ENCODE measurements around the gene BEX3. TPM values are rescaled to one million over a fixed set of nuclear protein-coding genes. Genes with fewer than 3 reads are reported as not detected.

Gene BEX3
- total RNA-seq, 1 experiment from 2014 or later = 263 TPM

- TF ChIP-seq STAT6 (CRISPR knock-in tag; conservative IDR thresholded peaks at IDR 0.05; ENCODE audit: low read depth) (no peak), FOXP1 (CRISPR knock-in tag; IDR thresholded peaks at IDR 0.05; ENCODE audit: borderline replicate concordance) (no peak), NR1H2 (CRISPR knock-in tag; IDR thresholded peaks at IDR 0.05) (no peak), ZNF317 (CRISPR knock-in tag; IDR thresholded peaks at IDR 0.05; ENCODE audit: borderline replicate concordance, low read depth) (no peak)
These were observed 45.6 kb upstream of the BEX3 start (continued) for GRCh38 chrX:103330681-103331288.

- Mint-ChIP-seq H3K4me3 (no peak overlapping the region), H3K27me3 (ENCODE audit: low read depth) (peaks cover 3% of the 10 kb centered on the region; the same call in 1 of the 2 replicates), H3K4me1 (peaks cover 7% of the 10 kb centered on the region), H3K9me3 (no peaks in the 10 kb centered on the region), H3K36me3 (no peaks in the 10 kb centered on the region), H3K27ac (no peak overlapping the region)
- TF ChIP-seq HMGXB4 (CRISPR knock-in tag; IDR thresholded peaks at IDR 0.05) (no peak), TP53 (CRISPR knock-in tag; IDR thresholded peaks at IDR 0.05) (no peak)
- POLR2A ChIA-PET = no interaction called here
- CTCF ChIA-PET = interaction anchor here (0.6 kb wide), 1 partner anchor 393 kb away, joined by 3 read pairs; no protein-coding TSS in a partner anchor
- no peak for ATAC-seq
- DNase-seq (ENCODE audit: low spot score) = no peak
These were observed 37.7 kb upstream of the BEX3 start for GRCh38 chrX:103338663-103339062.

- H3K27me3 Mint-ChIP-seq (ENCODE audit: low read depth) = peaks cover 16% of the 10 kb centered on the region
- H3K9me3 Mint-ChIP-seq = no peaks in the 10 kb centered on the region
- peaks cover 10% of the 10 kb centered on the region for H3K4me1 Mint-ChIP-seq
- ChIA-PET CTCF (interaction anchor here (0.7 to 1.0 kb wide), 4 partner anchors 13 to 122 kb away, joined by 3 to 10 read pairs (median 4); partner anchors contain the start of gene TCEAL7), POLR2A (interaction anchor here (0.5 to 0.6 kb wide), 2 partner anchors 13 to 32 kb away, joined by 3 to 7 read pairs; partner anchors contain the start of gene TCEAL9)
- DNase-seq (ENCODE audit: low spot score) = peak; percentile 27
- no peaks in the 10 kb centered on the region for H3K36me3 Mint-ChIP-seq
- TF ChIP-seq CTCF (IDR thresholded peaks at IDR 0.05) = peak; percentile 28; the same call in 1 of the 2 replicates
- TF ChIP-seq ZNF416 (CRISPR knock-in tag; IDR thresholded peaks at IDR 0.05) = no peak
- no peak overlapping the region for H3K4me3 Mint-ChIP-seq
- no peak overlapping the region for H3K27ac Mint-ChIP-seq
- peak; percentile 47 for ATAC-seq
These were observed 33.2 kb upstream of the BEX3 start for GRCh38 chrX:103343105-103343504.

- DNase-seq (ENCODE audit: low spot score) = no peak
- Mint-ChIP-seq H3K4me1 (peaks cover 14% of the 10 kb centered on the region), H3K9me3 (no peaks in the 10 kb centered on the region), H3K4me3 (no peak overlapping the region), H3K36me3 (no peaks in the 10 kb centered on the region), H3K27me3 (ENCODE audit: low read depth) (peaks cover 24% of the 10 kb centered on the region), H3K27ac (no peak overlapping the region)
- POLR2A ChIA-PET = no interaction called here
- CTCF ChIA-PET = no interaction called here
- TF ChIP-seq HMGA2 (CRISPR knock-in tag; IDR thresholded peaks at IDR 0.05) = no peak
- TF ChIP-seq USF2 (CRISPR knock-in tag; IDR thresholded peaks at IDR 0.05) = no peak
- TF ChIP-seq E2F1 (CRISPR knock-in tag; IDR thresholded peaks at IDR 0.05) = no peak
- no peak for ATAC-seq
These were observed 31.7 kb upstream of the BEX3 start for GRCh38 chrX:103344606-103345005.

Measured in WTC11 (cell line).